HG02973 (cell line): Measurements from ENCODE around the gene NCOR1.
"Not testable (repeated sequence)": the region's sequence is repeated elsewhere in the genome, so short reads cannot be mapped to it uniquely, and the experiment has no call there.

Experiments used
- ATAC-seq: cut with Tn5 transposase; IDR thresholded peaks from one replicate; pipeline ENCODE4 v1.9.1; 2021; ENCODE audit warnings: moderate library complexity; ENCODE audit not compliant: unreplicated experiment

The NCOR1 gene

DNA sequence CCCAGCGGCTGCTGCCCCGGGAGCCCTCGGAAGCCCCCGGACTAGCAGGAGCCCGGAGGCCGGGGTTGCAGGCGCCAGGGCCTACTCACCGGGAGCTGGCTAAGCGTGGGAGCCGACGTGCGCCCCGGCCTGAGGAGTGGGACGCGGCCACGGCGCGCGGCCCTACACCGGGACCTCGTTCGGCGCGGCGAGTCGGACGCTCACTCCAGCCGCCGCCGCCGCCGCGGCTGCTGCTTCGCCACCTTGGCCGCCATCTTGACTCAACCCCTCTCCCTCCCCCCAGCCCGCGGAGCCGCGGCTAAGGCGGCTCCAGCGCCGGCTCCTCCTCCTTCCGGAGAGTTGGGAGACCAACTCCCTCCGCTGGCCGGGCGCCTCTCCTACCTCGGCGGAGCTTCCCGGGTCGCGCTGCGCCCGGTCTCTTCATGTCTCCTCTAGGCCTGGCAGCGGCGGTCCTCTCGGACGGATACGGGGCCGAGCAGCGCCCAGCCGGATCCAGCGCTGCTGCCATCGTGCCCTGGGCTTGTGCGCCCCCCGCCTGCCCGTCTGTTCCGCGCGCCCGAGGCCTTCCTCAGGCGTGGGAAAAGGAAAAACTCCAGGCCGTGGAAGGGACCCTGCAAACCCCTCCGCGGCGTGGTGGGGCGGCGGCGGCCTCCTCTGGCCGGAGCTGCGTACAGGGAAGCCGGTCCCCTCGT, at the start of gene NCOR1:
Gene NCOR1, minus strand, starts transcription at position 262 of the 692 bp plus-strand sequence. CDS start 20,965 bp downstream, outside the sequence.
- ATAC-seq = peak; percentile 74

GRCh38 chr17:16262201-16262600, 46.9 kb upstream of the NCOR1 start:
- no peak for ATAC-seq

DNA sequence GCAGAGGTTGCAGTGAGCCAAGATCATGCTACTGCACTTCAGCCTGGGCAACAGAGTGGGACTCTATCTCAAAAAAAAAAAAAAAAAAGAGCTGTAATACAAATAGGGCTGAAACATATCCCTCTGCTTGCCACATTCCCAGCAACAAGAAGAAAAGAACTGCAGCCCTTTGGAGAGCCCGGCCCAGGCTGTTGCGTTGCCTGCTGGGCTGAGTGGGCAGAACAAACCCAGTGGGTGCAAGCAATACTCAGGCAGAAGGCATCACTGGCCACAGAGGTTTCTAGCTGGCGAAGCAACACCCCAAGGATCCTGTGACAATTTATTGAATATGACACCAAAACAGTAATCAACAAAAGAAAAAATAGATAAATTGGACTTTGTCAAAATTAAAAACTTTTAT, 45.7 kb upstream of the NCOR1 start:
- no peak for ATAC-seq

GRCh38 chr17:16259926-16260325, 44.6 kb upstream of the NCOR1 start:
- no peak for ATAC-seq

- ATAC-seq = no peak
Measured at GRCh38 chr17:16258901-16259300, 43.6 kb upstream of the NCOR1 start.

GRCh38 chr17:16255481-16255921, 40.2 kb upstream of the NCOR1 start:
- no peak for ATAC-seq

DNA sequence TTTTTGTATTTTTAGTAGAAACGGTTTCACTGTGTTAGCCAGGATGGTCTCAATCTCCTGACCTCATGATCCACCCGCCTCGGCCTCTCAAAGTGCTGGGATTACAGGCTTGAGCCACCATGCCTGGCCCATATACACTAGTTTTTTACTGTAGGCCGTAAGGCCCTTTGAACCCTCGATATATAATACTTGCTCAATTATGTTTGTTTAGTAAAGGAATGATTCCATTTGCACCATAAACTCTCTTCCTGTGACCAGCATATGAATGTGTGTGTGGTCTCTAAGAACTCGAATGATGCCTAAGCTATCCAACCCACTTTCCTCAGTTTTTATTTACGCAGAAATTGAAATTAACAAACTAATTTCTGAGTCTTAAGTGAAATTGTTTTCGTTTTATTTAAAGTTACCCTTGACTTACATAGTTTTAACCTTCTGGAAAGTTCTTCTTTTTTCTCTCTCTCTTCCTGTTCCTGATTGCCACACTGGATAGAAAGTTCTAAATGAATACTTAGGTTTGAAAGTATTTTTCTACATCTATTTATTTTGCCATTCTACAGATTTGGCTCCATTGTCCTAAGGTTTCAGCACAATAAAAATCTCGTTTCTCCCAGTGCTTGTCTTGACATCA, 39.6 kb upstream of the NCOR1 start:
- no peak for ATAC-seq

DNA sequence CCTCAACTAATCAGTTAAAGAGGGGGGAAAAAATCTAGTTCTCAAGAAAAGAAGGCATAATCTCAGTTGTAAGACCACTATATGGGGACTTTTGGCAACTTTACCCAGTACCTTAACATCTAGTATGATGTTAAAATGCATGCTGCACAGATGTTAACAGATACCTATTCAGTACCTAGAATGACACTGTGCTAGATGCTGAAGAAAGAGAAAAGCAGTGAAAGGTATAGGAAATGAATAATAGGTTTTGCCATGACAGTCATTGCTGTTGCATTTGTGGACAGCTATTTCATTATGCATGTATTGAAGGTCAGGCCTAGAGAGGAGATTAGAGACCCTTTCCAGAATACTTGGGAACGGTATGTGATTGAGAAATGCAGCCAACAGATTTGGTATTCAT, 36.2 kb upstream of the NCOR1 start:
- ATAC-seq = no peak

GRCh38 chr17:16251043-16251442, 35.7 kb upstream of the NCOR1 start:
- no peak for ATAC-seq

DNA sequence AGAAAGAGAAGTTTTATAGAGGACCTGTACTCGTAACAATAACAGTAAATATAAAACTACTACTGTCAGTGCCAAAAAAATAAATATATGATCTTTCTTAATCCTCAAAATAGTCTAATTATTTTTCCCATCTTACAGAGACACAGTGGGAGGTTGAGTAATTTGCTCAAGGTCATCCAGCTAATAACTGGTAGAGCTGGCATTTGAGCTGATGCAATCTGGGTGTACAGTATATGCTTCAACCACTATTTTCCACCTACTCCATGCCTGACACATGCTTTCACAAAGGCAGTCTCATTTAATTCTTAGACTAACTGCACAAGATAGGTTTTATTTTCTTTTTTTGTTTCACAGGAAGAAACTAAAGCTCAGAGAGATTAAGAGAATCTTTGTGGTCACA, 35.3 kb upstream of the NCOR1 start:
- no peak for ATAC-seq

GRCh38 chr17:16247586-16247984, 32.3 kb upstream of the NCOR1 start:
- no peak for ATAC-seq

- no peak for ATAC-seq
Measured at GRCh38 chr17:16243801-16244567, 28.6 kb upstream of the NCOR1 start.

- no peak for ATAC-seq
Measured at GRCh38 chr17:16243385-16243784, 28.1 kb upstream of the NCOR1 start.

DNA sequence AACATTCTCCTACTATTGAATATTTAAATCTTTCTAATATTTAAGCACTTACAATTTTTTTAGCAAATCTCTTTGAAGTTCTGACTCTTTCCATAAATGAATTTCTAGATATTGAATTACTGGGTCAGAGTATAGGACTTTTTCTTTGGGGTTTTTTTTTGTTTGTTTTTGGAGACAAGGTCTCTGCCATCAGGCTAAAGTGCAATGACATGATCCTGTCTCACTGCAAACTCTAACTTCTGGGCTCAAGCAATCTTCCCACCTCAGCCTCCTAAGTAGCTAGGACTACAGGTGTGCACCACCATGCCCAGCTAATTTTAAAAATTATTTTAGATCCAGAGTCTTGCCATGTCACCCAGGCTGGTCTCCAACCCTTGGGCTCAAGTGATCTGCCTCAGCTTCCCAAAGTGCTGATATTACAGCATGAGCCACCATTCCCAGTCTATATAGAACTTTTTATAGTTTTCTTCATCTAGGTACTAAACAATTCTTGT, 26.6 kb upstream of the NCOR1 start:
- ATAC-seq = no peak

- no peak for ATAC-seq
Measured at GRCh38 chr17:16239931-16240330, 24.6 kb upstream of the NCOR1 start.

DNA sequence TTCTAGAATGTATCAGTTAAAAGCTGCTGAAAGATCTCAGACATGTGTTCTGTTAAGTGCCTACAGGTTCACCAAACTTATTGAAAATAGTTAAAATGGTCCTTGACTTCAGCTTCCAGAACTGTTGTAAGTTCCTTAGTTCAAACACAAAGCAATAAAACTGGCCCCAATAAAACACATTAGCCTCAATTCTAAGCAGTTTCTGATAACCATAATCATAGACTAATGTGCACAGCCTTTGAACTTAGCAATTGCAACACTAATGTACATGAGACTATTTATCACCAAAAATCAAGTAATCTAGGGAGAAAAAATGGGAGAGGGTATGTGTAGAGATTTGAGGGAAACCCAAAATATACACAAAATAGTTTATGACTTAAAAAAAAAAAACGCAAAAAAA, 17.1 kb upstream of the NCOR1 start:
- no peak for ATAC-seq

DNA sequence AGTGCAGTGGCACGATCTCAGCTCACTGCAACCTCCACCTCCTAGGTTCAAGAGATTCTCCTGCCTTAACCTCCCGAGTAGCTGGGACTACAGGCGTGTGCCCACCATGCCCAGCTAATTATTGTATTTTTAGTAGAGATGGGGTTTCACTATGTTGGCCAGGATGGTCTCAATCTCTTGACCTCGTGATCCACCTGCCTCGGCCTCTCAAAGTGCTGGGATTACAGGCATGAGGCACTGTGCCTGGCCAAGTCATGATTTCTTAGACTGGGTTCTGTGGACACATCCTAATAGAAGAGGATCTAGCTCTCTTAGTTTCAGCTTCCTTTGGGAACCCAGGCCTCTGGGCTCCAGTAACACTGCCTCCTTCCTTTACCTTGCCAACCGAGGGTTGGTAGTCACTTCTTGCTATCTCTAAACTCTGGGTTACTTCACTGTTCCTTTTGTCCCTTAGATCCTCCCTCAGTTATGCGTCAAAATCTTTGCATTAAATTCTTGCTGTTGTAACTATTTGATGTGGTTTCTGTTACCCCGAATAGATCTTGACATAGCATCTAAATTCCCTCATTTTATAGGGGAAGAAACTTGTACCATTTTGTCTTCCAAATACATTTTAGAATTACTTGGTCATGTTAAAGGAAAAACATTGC, 14.7 kb upstream of the NCOR1 start:
- ATAC-seq = not testable (repeated sequence)

DNA sequence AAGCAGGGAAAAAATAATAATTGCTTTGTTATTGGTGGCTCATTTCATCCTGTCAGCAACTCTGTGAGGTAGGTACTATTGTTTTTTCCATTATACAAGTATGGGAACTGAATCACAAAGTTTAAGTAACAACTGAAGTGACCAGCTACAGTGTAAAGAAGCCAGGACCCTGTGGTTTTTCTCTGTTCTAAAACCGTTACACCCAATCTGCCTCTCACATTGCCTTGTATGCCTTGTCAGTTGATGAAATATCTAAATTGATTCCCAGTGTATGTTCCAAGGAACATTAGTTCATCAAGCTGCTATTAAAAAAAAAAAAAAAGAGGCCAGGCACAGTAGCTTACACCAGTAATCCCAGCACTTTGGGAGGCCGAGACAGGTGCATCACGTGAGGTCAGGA, 7.1 kb upstream of the NCOR1 start:
- ATAC-seq = no peak

DNA sequence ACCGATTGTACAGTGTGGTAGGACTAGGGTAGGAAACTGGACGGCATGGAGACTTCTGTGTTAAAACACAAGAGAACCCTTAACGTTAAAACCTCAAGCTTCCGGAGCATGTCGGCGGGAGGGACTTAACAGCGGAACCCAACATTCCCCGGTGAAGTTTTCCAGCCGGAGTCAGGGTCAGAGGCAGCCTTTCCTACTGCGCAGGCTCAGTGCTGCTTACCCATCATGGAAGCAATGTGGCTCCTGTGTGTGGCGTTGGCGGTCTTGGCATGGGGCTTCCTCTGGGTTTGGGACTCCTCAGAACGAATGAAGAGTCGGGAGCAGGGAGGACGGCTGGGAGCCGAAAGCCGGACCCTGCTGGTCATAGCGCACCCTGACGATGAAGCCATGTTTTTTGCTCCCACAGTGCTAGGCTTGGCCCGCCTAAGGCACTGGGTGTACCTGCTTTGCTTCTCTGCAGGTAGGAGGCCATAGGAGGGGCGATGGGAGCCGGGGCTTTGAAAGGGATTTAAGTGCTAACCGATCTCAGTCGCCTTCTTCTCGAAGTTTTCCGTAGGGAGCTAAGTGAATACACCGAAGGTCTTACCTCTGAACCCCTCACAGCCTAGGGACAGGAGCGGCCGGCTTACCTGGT, 1.8 kb upstream of the NCOR1 start, which contains the start of gene PIGL:
Gene PIGL, plus strand, starts transcription at position 209 of the 634 bp plus-strand sequence. Its CDS starts 17 bp downstream, at position 226.
- no peak for ATAC-seq

DNA sequence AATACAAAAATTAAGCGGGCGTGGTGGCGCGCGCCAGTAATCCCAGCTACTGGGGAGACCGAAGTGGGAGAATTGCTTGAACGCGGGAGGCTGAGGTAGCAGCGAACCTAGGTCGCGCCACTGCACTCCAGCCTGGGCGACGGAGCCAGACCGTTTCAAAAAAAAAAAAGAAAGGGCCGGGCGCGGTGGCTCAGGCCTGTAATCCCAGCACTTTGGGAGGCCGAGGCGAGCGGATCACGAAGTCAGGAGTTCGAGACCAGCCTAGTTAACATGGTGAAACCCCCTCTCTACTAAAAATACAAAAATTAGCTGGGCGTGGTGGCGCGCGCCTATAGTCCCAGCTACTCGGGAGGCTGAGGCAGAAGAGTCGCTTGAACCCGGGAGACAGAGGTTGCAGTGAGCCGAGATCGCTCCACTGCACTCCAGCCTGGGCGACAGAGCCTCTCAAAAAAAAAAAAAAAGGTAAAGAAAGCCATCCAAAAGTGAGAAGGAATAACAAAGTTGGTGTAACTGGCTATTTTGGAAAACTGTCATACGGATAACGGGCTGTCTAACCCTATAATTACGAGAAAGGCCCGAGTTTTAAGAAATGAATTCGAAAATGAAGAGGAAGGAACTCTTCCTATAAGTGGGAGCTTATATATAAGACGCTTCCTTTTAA, 1.1 kb upstream of the NCOR1 start:
- not testable (repeated sequence) for ATAC-seq
